Activated B cell treated with CpG ODN at 0.5 μM for 24 hours (primary cell): Measurements from ENCODE around the gene TTC9. TPM values are rescaled to one million over a fixed set of nuclear protein-coding genes. Genes with fewer than 3 reads are reported as not detected.

Experiments
- ATAC-seq: fragments of 200-7000 bp; cut with Tn5 transposase; one replicate; pipeline ENCODE4 v1.10.0; 2021; ENCODE audit warnings: low read depth, mild to moderate bottlenecking, moderate library complexity
- CTCF ChIA-PET: fragments of 350-600 bp; sonication (Branson Sonifier 250); formaldehyde crosslinking; loops from one replicate; lab custom pipeline; 2021; ENCODE audit warnings: antibody characterized with exemption; lab: Charles Lee
- POLR2A ChIA-PET: fragments of 350-600 bp; sonication (Branson Sonifier 250); formaldehyde crosslinking; loops from one replicate; lab custom pipeline; 2021; ENCODE audit warnings: antibody characterized with exemption; lab: Charles Lee
- DNase-seq: peaks from one replicate; pipeline ENCODE4 v3.0.0; 2022
- H3K27ac Mint-ChIP-seq: one replicate; pipeline ENCODE4 v1.8.0; 2020; ENCODE audit warnings: mixed read lengths
- H3K27me3 Mint-ChIP-seq: one replicate; pipeline ENCODE4 v1.8.0; 2021; ENCODE audit warnings: mixed read lengths
- H3K36me3 Mint-ChIP-seq: one replicate; pipeline ENCODE4 v1.8.0; 2021; ENCODE audit warnings: low read depth, mixed read lengths
- H3K4me1 Mint-ChIP-seq: one replicate; pipeline ENCODE4 v1.8.0; 2021; ENCODE audit warnings: mixed read lengths
- H3K4me3 Mint-ChIP-seq: one replicate; pipeline ENCODE4 v1.8.0; 2020; ENCODE audit warnings: mild to moderate bottlenecking, mixed read lengths
- H3K9me3 Mint-ChIP-seq: one replicate; pipeline ENCODE4 v1.8.0; 2020; ENCODE audit warnings: mixed read lengths
- CTCF ChIP-seq: fragments of 200-600 bp; IDR thresholded peaks from one replicate; pipeline ENCODE4 v1.8.0; 2022; ENCODE audit warnings: antibody characterized with exemption, mild to moderate bottlenecking
- intact Hi-C: fragments of 100-400 bp; cut with micrococcal nuclease; formaldehyde crosslinking; loops from one replicate; pipeline ENCODE4 v1.15.1; 2024
- total RNA-seq: library from RNA; stranded (reverse); gene quantifications from 2 replicates; pipeline ENCODE4 v1.2.3, GENCODE V29; 2022

Gene TTC9
- total RNA-seq, 1 donor from 2014 or later: 12.4 TPM

- no peak for TF ChIP-seq CTCF
- Mint-ChIP-seq H3K27ac (peak overlapping the region; percentile 93), H3K9me3 (no peaks in the 10 kb centered on the region), H3K36me3 (peaks cover 33% of the 10 kb centered on the region), H3K4me1 (peaks cover 91% of the 10 kb centered on the region), H3K4me3 (peak overlapping the region; percentile 66), H3K27me3 (no peaks in the 10 kb centered on the region)
- intact Hi-C loops: loop anchor here (5.0 kb wide), 2 partner anchors 241 to 1269 kb away; partner anchors contain the start of genes ERH, PCNX1 and SLC39A9
- ChIA-PET CTCF (interaction anchor here (0.7 to 2.0 kb wide), 4 partner anchors 12 to 152 kb away, joined by 3 to 10 read pairs (median 6); partner anchors contain the start of gene TTC9), POLR2A (interaction anchor here (1.1 to 4.3 kb wide), 5 partner anchors 9 to 143 kb away, joined by 5 to 38 read pairs (median 9); partner anchors contain the start of genes MAP3K9 and TTC9)
- no peak for ATAC-seq
- DNase-seq: no peak
These were observed 24.6 kb downstream of the TTC9 start for GRCh38 chr14:70666361-70666686.

- peak overlapping the region; percentile 62 for H3K27ac Mint-ChIP-seq
- no peak overlapping the region for H3K4me3 Mint-ChIP-seq
- DNase-seq: no peak
- no peak for TF ChIP-seq CTCF
- ATAC-seq: no peak
- peaks cover 44% of the 10 kb centered on the region for H3K4me1 Mint-ChIP-seq
- ChIA-PET CTCF (no interaction called here), POLR2A (no interaction called here)
- H3K27me3 Mint-ChIP-seq: no peaks in the 10 kb centered on the region
- intact Hi-C loops: no loop called here
- H3K36me3 Mint-ChIP-seq: peaks cover 61% of the 10 kb centered on the region
- H3K9me3 Mint-ChIP-seq: no peaks in the 10 kb centered on the region
These were observed 29.4 kb downstream of the TTC9 start for GRCh38 chr14:70670992-70671651.

- CTCF ChIA-PET: no interaction called here
- ATAC-seq: no peak
These were observed 30.2 kb downstream of the TTC9 start for GRCh38 chr14:70671652-70672644.

GRCh38 chr14:70677341-70677740 is 35.6 kb downstream of the TTC9 start:
- H3K4me3 Mint-ChIP-seq: no peak overlapping the region
- no peaks in the 10 kb centered on the region for H3K4me1 Mint-ChIP-seq
- peaks cover 34% of the 10 kb centered on the region for H3K36me3 Mint-ChIP-seq
- POLR2A ChIA-PET: interaction anchor here (1.5 kb wide), 1 partner anchor 36 kb away, joined by 6 read pairs; no protein-coding TSS in a partner anchor
- ATAC-seq (no peak), DNase-seq (no peak)
- no peaks in the 10 kb centered on the region for H3K27me3 Mint-ChIP-seq
- H3K9me3 Mint-ChIP-seq: no peaks in the 10 kb centered on the region
- intact Hi-C loops: no loop called here
- no peak overlapping the region for H3K27ac Mint-ChIP-seq
- CTCF ChIA-PET: no interaction called here
- no peak for TF ChIP-seq CTCF

More at GRCh38 chr14:70671652-70672644, 30.2 kb downstream of the TTC9 start:
- H3K27me3 Mint-ChIP-seq: no peaks in the 10 kb centered on the region
- peak overlapping the region; percentile 59 for H3K27ac Mint-ChIP-seq
- no peak for TF ChIP-seq CTCF
- POLR2A ChIA-PET: no interaction called here
- H3K4me1 Mint-ChIP-seq: peaks cover 35% of the 10 kb centered on the region
- peaks cover 62% of the 10 kb centered on the region for H3K36me3 Mint-ChIP-seq
- H3K9me3 Mint-ChIP-seq: no peaks in the 10 kb centered on the region
- DNase-seq: no peak
- intact Hi-C loops: no loop called here
- no peak overlapping the region for H3K4me3 Mint-ChIP-seq

- H3K36me3 Mint-ChIP-seq: peaks cover 6% of the 10 kb centered on the region
- DNase-seq: no peak
- CTCF ChIA-PET: interaction anchor here (1.1 kb wide), 1 partner anchor 20 kb away, joined by 3 read pairs; no protein-coding TSS in a partner anchor
- H3K27ac Mint-ChIP-seq: no peak overlapping the region
- no peak for ATAC-seq
- H3K4me3 Mint-ChIP-seq: no peak overlapping the region
- POLR2A ChIA-PET: no interaction called here
- no peaks in the 10 kb centered on the region for H3K27me3 Mint-ChIP-seq
- H3K9me3 Mint-ChIP-seq: no peaks in the 10 kb centered on the region
- H3K4me1 Mint-ChIP-seq: no peaks in the 10 kb centered on the region
- TF ChIP-seq CTCF: no peak
- intact Hi-C loops: no loop called here
These were observed 39.0 kb downstream of the TTC9 start for GRCh38 chr14:70680748-70681147.
